ENCODE data around the gene TRIM69.
"Not testable (repeated sequence)": the region's sequence is repeated elsewhere in the genome, so short reads cannot be mapped to it uniquely, and the experiment has no call there.

The TRIM69 gene

DNA sequence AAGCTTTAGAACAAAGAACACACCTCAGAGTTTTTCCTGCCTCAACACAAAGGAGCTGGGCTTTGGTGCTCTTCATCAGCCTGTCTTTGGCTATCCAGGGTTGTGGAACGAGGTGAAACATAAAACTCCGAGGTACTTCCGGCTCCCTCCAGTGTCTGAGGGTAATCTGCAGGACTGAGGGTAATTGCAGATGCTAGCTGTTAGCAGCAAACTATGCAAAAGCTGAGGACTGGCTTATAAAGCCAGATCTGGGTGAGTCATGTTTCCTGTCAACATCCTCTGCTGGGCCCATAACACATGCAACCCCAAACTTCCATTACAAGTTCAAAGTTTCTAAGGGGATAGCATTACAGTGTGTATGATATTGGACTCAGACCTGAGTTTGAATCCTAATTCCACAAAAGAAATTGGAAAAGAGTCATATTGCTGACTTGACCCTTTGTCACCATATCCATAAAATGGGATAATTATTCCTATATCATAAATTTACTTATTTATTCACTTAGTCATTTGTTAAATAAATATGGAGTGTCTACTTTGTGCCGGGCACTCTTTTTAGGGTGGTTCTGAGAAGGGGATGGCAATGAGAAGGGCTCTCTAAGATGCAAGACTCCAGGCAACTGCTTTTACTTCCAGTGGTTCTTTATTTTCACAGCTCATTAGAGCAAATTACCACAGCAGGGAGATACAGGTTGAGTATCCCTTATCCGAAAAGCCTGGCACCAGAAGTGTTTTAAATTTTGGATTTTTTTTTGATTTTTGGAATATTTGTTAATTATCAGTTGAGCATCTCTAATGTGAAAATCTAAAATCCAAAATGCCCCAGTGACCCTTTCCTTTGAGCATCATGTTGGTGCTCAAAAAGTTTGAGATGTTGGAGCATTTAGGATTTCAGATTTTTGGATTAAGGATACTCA lies 9.5 kb upstream of the TRIM69 start:
- Histone ChIP-seq H3K27ac (peak overlapping the region; percentile 93 to 95), H3K4me3 (no peak overlapping the region), H3K9me3 (no peaks in the 10 kb centered on the region), H3K36me3 (no peaks in the 10 kb centered on the region), H3K27me3 (no peaks in the 10 kb centered on the region), H3K4me1 (peaks cover 0 to 37% (median 4%) of the 10 kb centered on the region in 4 donors)
- peak in 1 of 2 donors; percentile 66 for DNase-seq
- intact Hi-C loops (cut with DNase I; ENCODE audit: low total_unique reads) = no loop called here
- TF ChIP-seq, protein P1, sequence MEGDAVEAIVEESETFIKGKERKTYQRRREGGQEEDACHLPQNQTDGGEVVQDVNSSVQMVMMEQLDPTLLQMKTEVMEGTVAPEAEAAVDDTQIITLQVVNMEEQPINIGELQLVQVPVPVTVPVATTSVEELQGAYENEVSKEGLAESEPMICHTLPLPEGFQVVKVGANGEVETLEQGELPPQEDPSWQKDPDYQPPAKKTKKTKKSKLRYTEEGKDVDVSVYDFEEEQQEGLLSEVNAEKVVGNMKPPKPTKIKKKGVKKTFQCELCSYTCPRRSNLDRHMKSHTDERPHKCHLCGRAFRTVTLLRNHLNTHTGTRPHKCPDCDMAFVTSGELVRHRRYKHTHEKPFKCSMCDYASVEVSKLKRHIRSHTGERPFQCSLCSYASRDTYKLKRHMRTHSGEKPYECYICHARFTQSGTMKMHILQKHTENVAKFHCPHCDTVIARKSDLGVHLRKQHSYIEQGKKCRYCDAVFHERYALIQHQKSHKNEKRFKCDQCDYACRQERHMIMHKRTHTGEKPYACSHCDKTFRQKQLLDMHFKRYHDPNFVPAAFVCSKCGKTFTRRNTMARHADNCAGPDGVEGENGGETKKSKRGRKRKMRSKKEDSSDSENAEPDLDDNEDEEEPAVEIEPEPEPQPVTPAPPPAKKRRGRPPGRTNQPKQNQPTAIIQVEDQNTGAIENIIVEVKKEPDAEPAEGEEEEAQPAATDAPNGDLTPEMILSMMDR (IDR thresholded peaks at IDR 0.05) = no peak

DNA sequence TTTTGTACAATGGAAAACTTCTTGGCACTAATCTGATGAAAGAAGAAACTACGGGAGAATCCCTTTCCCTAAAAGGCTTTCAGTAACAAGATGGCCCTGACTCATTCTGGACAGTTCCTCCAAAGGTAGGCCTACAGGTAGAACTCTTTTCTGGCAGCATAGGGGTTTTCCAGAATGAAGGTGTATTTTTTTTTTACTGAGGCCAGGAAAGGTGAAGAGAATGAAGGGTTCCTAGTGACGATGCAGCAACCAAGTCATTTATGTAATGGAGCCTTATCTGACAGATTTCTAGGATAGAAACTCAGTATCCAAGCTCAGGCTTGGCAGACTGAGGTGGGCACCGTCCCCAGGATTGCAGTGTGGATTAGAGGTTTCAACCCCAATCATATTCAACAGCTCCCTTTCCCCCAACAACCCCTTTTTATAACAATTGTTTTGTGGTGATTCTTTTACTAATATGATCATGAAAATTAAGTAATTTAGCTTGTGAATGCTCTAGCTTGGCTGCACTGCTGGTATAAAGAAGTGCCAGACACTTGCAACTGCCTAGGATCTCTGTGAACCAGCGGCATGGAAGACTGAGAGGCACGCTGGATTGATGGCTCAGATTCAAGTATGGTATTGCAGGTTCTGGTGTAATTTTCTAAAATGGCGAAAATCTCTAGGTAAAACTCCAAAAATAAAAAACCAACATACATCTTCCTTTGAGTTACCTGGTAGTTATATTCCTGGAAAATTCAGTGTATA lies 8.7 kb upstream of the TRIM69 start:
- H3K36me3 ChIP-seq = no peaks in the 10 kb centered on the region
- no peak for DNase-seq
- H3K4me3 ChIP-seq = no peak overlapping the region
- H3K27me3 ChIP-seq = no peaks in the 10 kb centered on the region
- TF ChIP-seq, protein P1 (IDR thresholded peaks at IDR 0.05) = no peak
- peaks cover 0 to 37% (median 4%) of the 10 kb centered on the region in 4 donors for H3K4me1 ChIP-seq
- no peaks in the 10 kb centered on the region for H3K9me3 ChIP-seq
- intact Hi-C loops (cut with DNase I; ENCODE audit: low total_unique reads) = loop anchor here (1.0 kb wide), 1 partner anchor 16 kb away; the partner anchor contains the start of genes B2M and PATL2
- peak overlapping the region; percentile 93 to 95 for H3K27ac ChIP-seq

DNA sequence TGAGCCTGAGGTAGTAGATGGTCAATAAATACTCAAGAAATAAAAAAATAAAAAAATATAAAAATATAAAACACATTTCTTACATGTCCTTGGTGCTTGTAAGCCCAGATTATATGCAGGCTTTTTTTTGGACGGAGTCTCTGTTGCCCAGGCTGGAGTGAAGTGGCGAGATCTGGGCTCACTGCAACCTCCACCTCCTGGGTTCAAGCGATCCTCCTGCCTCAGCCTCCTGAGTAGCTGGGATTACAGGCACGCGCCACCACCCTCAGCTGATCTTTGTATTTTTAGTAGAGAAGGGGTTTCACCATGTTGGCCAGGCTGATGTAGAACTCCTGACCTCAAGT lies 8.1 kb upstream of the TRIM69 start:
- intact Hi-C loops (cut with DNase I; ENCODE audit: low total_unique reads) = loop anchor here (1.0 kb wide), 1 partner anchor 17 kb away; the partner anchor contains the start of genes B2M and PATL2
- peak overlapping the region; percentile 82 to 86 for H3K4me3 ChIP-seq
- H3K27ac ChIP-seq = peak overlapping the region; percentile 93 to 95
- DNase-seq, H3K9me3 ChIP-seq, H3K36me3 ChIP-seq, H3K27me3 ChIP-seq: not testable (repeated sequence)
- peaks cover 0 to 37% (median 4%) of the 10 kb centered on the region in 4 donors for H3K4me1 ChIP-seq

DNA sequence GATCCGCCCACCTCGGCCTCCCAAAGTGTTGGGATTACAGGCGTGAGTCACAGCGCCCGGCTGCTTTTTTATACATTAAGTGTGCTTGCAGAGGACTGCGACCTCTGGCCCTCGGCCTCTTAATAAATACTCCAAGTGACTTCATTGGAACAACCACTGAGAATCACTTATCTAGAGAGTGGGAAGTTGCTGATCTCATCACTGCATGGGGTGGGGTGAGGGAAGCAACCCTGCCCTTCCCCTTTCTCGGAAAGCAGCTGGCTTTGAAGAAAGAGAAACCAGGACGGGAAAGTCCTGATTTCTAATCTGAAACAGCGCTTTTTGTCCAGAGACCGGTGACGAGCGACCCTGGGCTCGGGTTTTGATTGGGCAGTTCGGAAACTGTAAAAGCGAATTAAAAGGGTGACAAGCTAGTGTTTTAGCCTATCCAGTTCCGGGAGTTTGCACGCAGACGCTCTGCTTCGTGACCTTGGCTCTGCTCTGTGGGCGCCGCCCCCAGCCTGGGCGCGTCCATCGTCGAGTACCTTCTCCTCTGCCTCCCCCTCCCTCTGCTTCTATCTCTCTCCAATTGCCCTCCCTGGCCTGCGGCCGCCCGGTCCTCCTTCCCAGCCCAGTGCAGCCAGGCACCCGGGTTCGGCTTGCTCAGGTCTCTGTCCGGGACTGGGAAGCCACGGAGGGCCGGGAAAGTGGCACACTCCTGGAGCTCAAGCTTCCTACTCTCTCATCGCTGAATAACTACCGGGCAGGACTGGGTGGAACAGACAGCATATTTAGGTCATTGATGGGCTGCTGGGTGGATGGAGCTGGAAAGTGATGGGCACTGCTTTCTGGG lies 7.5 kb upstream of the TRIM69 start:
- Histone ChIP-seq H3K9me3 (no peaks in the 10 kb centered on the region), H3K36me3 (no peaks in the 10 kb centered on the region), H3K4me1 (peaks cover 0 to 37% (median 4%) of the 10 kb centered on the region in 4 donors), H3K27me3 (no peaks in the 10 kb centered on the region), H3K27ac (peak overlapping the region; percentile 93 to 95), H3K4me3 (peak overlapping the region; percentile 82 to 86)
- TF ChIP-seq, protein P1 (IDR thresholded peaks at IDR 0.05) = no peak
- peak; percentile 97 to 98 for DNase-seq
- intact Hi-C loops (cut with DNase I; ENCODE audit: low total_unique reads) = loop anchor here (1.0 kb wide), 1 partner anchor 17 kb away; the partner anchor contains the start of genes B2M and PATL2

DNA sequence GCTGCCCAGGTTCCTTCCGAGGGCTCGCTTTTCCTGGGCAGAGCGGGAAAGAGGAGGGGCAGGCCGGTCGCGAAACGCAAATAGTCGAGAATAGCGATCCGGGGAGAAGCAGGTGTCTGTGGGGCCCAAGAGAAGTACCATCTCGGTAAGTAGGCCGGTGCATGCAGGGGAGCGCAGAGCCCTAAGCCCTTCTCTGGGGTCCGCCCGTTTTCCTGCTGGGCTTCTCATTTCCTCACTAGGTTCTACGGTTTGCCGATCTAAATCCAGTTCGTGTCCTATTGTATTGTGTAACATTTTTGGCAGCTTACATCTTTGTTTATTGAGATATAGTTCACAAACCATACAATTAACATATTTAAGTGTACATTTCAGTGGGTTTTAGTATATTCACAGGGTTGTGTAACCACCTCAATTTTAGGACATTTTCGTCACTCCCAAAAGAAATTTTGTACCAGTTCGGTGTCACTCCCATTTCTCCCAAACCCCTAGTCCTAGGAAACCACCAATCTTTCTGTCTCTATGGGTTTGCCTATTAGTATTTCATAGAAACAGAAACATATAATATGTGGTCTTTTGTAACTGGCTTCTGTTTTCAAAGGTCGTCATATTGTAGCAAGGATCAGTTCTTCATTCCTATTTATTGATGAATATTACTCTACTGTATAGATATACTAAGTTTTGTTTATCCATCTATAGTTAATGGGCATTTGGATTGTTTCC lies 6.8 kb upstream of the TRIM69 start:
- no peaks in the 10 kb centered on the region for H3K9me3 ChIP-seq
- TF ChIP-seq, protein P1 (IDR thresholded peaks at IDR 0.05) = no peak
- no peaks in the 10 kb centered on the region for H3K36me3 ChIP-seq
- peak overlapping the region; percentile 93 to 95 for H3K27ac ChIP-seq
- intact Hi-C loops (cut with DNase I; ENCODE audit: low total_unique reads) = no loop called here
- H3K27me3 ChIP-seq = no peaks in the 10 kb centered on the region
- DNase-seq = no peak
- peak overlapping the region; percentile 82 to 86 for H3K4me3 ChIP-seq
- peaks cover 0 to 37% (median 5%) of the 10 kb centered on the region in 4 donors for H3K4me1 ChIP-seq
